ENCODE results near the gene LIN52.

Gene LIN52

DNA sequence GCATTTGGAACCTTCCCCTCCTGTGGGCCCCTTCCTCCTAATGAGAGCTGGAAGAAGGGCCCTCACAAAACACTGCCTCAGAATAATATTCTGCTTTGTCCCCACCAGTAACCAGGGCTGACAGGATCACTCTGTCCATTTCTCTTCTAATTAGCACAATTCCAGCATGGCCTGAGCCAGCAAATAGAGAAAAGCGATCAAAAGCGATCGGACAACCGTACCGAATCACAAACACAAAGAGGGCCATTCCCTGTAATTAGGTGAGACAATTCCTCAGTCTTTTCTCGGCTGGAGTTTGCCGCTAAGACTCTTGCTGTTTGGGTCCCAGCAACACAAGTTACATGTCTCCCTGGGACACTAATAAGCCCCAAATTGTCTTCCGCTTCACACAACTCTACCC lies 118.9 kb downstream of the LIN52 start:
- Histone ChIP-seq H3K27me3 (ENCODE audit: control insufficient read depth in 5 of 5, insufficient read depth in 4 of 5, low read length in 5 of 5) (no peaks in the 10 kb centered on the region), H3K27ac (ENCODE audit: low read depth, low read length) (no peak overlapping the region), H3K4me3 (ENCODE audit: low read depth in 1 of 5, low read length in 5 of 5) (no peak overlapping the region), H3K9ac (ENCODE audit: low read length in 5 of 5) (no peak overlapping the region), H3K36me3 (ENCODE audit: control insufficient read depth in 5 of 5, insufficient read depth in 5 of 5, low read length in 5 of 5) (peaks cover 14 to 20% (median 18%) of the 10 kb centered on the region in 5 donors), H3K4me1 (ENCODE audit: control insufficient read depth in 5 of 5, insufficient read depth in 5 of 5, low read length in 5 of 5) (peaks cover 0 to 11% (median 6%) of the 10 kb centered on the region in 5 donors), H3K9me3 (ENCODE audit: control insufficient read depth in 5 of 5, low read length in 5 of 5) (no peaks in the 10 kb centered on the region)

DNA sequence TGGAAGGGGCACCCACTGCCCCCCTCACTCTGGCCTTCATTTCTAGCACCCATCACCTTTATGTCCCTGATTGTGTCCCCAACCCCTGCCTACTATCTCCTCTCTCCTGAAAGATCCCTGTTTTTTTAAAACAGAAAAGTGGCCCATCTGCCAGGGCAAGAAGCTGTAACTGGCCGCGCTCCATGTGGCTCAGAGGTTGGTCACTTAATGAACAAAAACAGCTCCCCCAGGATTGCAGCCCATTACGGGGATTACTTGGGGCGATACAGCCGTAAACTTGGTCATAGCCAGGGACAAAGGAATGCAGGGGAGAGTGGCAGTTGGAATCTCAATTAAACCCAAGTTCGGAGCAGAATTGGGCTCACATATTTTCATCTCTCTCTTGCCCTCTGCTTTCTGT lies 119.7 kb downstream of the LIN52 start:
- H3K9me3 ChIP-seq (ENCODE audit: control insufficient read depth in 5 of 5, low read length in 5 of 5) = no peaks in the 10 kb centered on the region
- peaks cover 8 to 12% (median 10%) of the 10 kb centered on the region in 5 donors for H3K36me3 ChIP-seq (ENCODE audit: control insufficient read depth in 5 of 5, insufficient read depth in 5 of 5, low read length in 5 of 5)
- peaks cover 0 to 11% (median 6%) of the 10 kb centered on the region in 5 donors for H3K4me1 ChIP-seq (ENCODE audit: control insufficient read depth in 5 of 5, insufficient read depth in 5 of 5, low read length in 5 of 5)
- peak overlapping the region in 1 of 5 donors; percentile 35 for H3K9ac ChIP-seq (ENCODE audit: low read length in 5 of 5)
- peak overlapping the region in 1 of 5 donors; percentile 37 for H3K4me3 ChIP-seq (ENCODE audit: low read depth in 1 of 5, low read length in 5 of 5)
- H3K27ac ChIP-seq (ENCODE audit: low read depth, low read length) = no peak overlapping the region
- H3K27me3 ChIP-seq (ENCODE audit: control insufficient read depth in 5 of 5, insufficient read depth in 4 of 5, low read length in 5 of 5) = no peaks in the 10 kb centered on the region

DNA sequence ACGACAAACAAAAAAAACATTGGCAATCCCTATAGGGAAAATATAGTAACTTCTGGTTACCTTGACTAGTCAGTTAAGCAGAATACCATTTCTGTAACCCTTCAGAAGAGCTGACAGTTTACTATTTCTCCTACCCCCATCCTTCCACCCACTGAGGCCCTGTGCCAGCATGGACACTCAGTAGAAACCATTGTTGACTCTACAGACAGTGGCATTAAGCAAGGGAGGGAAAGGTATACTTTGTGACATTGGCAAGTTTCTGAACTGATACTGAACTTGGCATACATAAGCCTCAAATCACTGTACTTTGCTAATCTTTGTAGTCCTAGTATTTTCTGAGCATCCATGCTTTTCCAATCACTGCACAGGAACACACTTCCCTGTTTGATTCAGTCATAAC lies 121.1 kb downstream of the LIN52 start:
- Histone ChIP-seq H3K9me3 (ENCODE audit: control insufficient read depth in 5 of 5, low read length in 5 of 5) (no peaks in the 10 kb centered on the region), H3K27ac (ENCODE audit: low read depth, low read length) (no peak overlapping the region), H3K4me3 (ENCODE audit: low read depth in 1 of 5, low read length in 5 of 5) (no peak overlapping the region), H3K9ac (ENCODE audit: low read length in 5 of 5) (no peak overlapping the region), H3K4me1 (ENCODE audit: control insufficient read depth in 5 of 5, insufficient read depth in 5 of 5, low read length in 5 of 5) (peaks cover 0 to 11% (median 6%) of the 10 kb centered on the region in 5 donors), H3K36me3 (ENCODE audit: control insufficient read depth in 5 of 5, insufficient read depth in 5 of 5, low read length in 5 of 5) (peaks cover 4 to 11% (median 6%) of the 10 kb centered on the region in 5 donors), H3K27me3 (ENCODE audit: control insufficient read depth in 5 of 5, insufficient read depth in 4 of 5, low read length in 5 of 5) (no peaks in the 10 kb centered on the region)

DNA sequence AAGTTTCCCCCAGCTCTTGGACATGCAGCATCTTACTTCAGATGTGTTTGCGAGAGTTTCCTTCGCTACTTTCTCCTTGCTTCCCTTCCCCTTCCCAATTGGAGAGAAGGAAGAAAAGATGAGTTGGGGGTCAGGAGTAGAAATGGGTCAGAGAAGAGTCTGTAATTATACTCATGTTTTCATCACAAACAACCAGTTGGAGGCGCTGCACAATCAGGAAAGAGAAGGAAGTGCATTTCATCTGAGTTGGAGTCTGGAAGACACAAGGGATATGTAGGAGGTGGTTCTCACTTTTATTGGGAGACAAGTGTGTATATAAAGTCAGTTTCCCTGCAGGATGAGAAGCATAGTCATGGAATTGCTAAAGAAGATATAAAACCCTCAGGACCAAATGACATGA lies 123.2 kb downstream of the LIN52 start:
- Histone ChIP-seq H3K36me3 (ENCODE audit: control insufficient read depth in 5 of 5, insufficient read depth in 5 of 5, low read length in 5 of 5) (peaks cover 0 to 8% (median 4%) of the 10 kb centered on the region in 5 donors), H3K27ac (ENCODE audit: low read depth, low read length) (no peak overlapping the region), H3K4me3 (ENCODE audit: low read depth in 1 of 5, low read length in 5 of 5) (no peak overlapping the region), H3K27me3 (ENCODE audit: control insufficient read depth in 5 of 5, insufficient read depth in 4 of 5, low read length in 5 of 5) (no peaks in the 10 kb centered on the region), H3K9me3 (ENCODE audit: control insufficient read depth in 5 of 5, low read length in 5 of 5) (no peaks in the 10 kb centered on the region), H3K9ac (ENCODE audit: low read length in 5 of 5) (no peak overlapping the region), H3K4me1 (ENCODE audit: control insufficient read depth in 5 of 5, insufficient read depth in 5 of 5, low read length in 5 of 5) (peaks cover 0 to 11% (median 6%) of the 10 kb centered on the region in 5 donors)

DNA sequence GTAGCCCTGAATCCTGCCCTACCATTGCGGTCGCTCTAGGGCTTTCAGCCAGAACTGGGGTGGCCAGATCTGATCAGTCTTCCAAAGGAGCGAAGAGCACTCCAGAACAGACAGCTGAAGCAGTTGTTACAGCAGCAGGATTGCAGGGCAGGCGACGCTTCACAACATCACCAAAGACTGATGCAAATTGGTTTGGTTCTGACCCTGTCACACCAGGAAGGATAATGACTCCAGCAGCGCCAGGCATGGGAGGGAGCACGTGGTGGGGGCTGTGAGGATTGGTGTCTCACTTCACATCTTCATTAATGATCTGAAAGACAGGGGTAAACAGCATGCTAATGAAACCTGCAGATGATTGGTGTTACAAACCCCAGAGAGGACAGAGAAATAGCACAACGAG lies 123.9 kb downstream of the LIN52 start:
- H3K27ac ChIP-seq (ENCODE audit: low read depth, low read length) = no peak overlapping the region
- no peak overlapping the region for H3K4me3 ChIP-seq (ENCODE audit: low read depth in 1 of 5, low read length in 5 of 5)
- H3K4me1 ChIP-seq (ENCODE audit: control insufficient read depth in 5 of 5, insufficient read depth in 5 of 5, low read length in 5 of 5) = peaks cover 0 to 11% (median 6%) of the 10 kb centered on the region in 5 donors
- H3K9ac ChIP-seq (ENCODE audit: low read length in 5 of 5) = no peak overlapping the region
- H3K9me3 ChIP-seq (ENCODE audit: control insufficient read depth in 5 of 5, low read length in 5 of 5) = no peaks in the 10 kb centered on the region
- H3K27me3 ChIP-seq (ENCODE audit: control insufficient read depth in 5 of 5, insufficient read depth in 4 of 5, low read length in 5 of 5) = no peaks in the 10 kb centered on the region
- H3K36me3 ChIP-seq (ENCODE audit: control insufficient read depth in 5 of 5, insufficient read depth in 5 of 5, low read length in 5 of 5) = peaks cover 0 to under 1% (median 0%) of the 10 kb centered on the region in 5 donors

DNA sequence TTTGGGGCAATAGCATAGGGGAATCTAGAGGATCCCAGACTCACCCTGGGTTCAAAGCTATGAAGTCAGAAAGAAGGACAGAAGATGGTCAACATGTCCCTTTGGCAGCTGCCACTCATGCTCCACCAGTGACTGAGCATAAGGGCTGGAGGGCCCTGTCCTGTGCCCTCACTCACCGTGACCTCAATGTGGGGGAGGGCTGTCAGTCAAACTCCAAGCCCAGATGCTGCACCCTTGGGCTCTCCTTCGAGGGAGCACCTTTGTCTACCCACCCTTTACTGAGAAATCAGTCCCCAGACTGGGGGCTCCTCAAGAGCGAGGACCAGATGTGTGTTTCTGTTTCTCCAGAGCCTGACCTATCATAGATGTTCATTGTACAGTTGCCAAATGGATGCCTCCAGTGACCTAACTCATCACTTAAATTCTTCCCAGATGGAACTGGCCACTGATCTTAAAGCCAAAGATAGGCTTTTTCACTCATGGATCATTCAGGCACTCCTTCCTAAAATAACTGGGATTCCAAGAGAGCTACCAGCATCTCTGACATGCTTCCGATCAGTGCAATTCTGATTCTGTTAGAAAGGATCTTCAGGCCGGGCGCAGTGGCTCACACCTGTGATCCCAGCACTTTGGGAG lies 127.3 kb downstream of the LIN52 start:
- no peak overlapping the region for H3K4me3 ChIP-seq (ENCODE audit: low read depth in 1 of 5, low read length in 5 of 5)
- H3K27me3 ChIP-seq (ENCODE audit: control insufficient read depth in 5 of 5, insufficient read depth in 4 of 5, low read length in 5 of 5) = peaks cover 0 to 5% (median 4%) of the 10 kb centered on the region in 5 donors
- H3K4me1 ChIP-seq (ENCODE audit: control insufficient read depth in 5 of 5, insufficient read depth in 5 of 5, low read length in 5 of 5) = no peaks in the 10 kb centered on the region
- H3K9me3 ChIP-seq (ENCODE audit: control insufficient read depth in 5 of 5, low read length in 5 of 5) = no peaks in the 10 kb centered on the region
- H3K27ac ChIP-seq (ENCODE audit: low read depth, low read length) = no peak overlapping the region
- no peak overlapping the region for H3K9ac ChIP-seq (ENCODE audit: low read length in 5 of 5)
- no peaks in the 10 kb centered on the region for H3K36me3 ChIP-seq (ENCODE audit: control insufficient read depth in 5 of 5, insufficient read depth in 5 of 5, low read length in 5 of 5)

DNA sequence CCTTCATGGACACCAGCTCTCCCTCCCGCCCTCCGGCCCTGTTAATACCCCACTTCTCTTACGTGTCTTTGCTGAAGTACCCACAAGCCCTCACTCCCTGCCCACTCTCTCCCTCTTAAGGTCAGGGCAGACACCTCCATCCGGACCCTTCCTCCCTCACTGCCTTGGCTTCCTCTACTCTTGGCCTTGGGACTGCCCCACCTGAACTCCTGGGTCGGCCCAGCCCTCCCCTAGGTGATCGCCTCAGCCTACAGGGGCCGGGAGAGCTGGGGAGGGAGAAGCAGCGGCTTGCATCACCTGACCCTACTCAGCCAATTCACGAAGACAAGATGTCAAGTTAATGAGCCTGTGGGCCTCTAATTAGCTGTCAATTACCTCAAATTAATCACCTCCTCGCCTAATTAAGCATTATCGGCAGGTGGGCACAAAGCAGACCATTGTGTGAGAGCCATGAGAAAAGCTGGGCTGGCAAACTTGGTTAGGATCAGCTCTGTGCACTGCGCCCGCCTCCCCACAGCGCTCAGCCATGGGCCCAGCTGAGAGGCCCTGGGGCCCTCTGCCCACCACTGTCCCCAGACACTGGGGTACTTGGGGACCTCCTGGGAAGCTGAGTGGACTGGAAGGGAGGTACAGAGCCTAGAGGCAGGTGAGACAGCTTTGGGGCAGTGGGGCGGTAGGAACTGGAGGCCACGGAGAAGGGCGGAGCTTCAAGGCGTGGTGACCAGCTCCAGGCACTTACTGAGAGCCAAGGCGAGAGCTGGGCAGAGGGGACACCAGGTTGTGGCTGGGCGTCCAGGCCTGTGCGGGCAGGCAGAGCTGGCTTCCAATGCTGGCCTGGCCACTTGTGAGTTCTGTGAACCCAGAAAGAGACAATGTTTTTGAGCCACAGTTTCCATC lies 129.4 kb downstream of the LIN52 start:
- no peak overlapping the region for H3K9ac ChIP-seq (ENCODE audit: low read length in 5 of 5)
- no peaks in the 10 kb centered on the region for H3K9me3 ChIP-seq (ENCODE audit: control insufficient read depth in 5 of 5, low read length in 5 of 5)
- H3K4me3 ChIP-seq (ENCODE audit: low read depth in 1 of 5, low read length in 5 of 5) = no peak overlapping the region
- H3K27me3 ChIP-seq (ENCODE audit: control insufficient read depth in 5 of 5, insufficient read depth in 4 of 5, low read length in 5 of 5) = peaks cover 5 to 20% (median 14%) of the 10 kb centered on the region in 5 donors
- H3K27ac ChIP-seq (ENCODE audit: low read depth, low read length) = no peak overlapping the region
- no peaks in the 10 kb centered on the region for H3K36me3 ChIP-seq (ENCODE audit: control insufficient read depth in 5 of 5, insufficient read depth in 5 of 5, low read length in 5 of 5)
- peaks cover 0 to 8% (median 5%) of the 10 kb centered on the region in 5 donors for H3K4me1 ChIP-seq (ENCODE audit: control insufficient read depth in 5 of 5, insufficient read depth in 5 of 5, low read length in 5 of 5)

DNA sequence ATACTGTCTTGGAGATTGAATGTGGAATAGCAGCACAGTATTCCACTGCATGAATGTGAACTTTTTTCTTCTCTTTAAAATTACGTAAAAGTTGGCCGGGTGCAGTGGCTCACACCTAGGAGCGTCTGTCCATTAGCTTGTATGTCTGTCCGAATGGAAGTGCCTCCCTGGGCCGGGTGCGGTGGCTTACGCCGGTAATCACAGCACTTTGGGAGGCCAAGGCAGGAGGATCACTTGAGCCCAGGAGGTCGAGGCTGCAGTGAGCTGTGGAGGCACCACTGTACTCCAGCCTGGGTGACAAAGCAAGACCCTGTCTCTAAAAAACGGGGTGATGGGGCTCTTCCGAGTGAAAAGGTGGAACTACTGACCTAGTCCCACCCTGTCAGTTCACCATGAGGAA lies 131.9 kb downstream of the LIN52 start:
- H3K27me3 ChIP-seq (ENCODE audit: control insufficient read depth in 5 of 5, insufficient read depth in 4 of 5, low read length in 5 of 5) = peaks cover 17 to 28% (median 20%) of the 10 kb centered on the region in 5 donors

DNA sequence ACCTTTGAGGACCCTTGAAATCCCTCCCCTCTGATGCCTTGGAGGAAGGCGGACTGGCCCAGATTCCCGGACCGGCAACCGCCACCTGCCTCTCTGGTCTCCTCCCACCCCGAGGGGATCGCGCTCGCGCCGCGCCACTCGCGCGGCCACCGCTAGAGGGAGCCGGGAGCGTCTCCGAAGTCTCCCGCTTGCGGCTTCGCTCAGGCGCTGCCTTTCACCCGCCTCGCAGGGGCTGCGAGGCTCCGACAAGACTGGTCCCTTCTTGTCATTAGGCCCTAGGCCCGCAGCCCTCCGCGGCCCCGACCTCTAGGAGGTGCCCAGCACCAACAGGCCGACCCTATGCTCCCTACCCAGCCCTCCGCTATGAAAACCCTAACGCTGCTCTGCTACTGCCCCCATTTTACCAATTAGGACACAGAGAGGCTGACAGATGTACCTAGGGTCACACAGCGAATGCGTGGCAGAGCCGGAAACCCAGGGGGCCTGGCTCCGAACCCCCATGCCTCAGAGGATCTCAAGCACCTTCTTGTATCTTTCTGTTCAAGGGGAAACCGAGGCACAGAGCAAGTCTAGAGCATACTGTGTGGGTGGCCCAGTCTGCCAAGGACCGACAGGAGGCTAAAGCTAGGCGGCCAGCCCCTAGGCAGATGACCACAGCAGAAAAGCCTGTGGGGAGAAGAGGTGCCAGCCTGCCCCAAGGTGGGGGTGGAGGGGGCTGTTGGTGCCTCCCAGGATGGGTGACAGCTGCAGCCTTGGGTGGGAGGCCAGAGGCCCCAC lies 133.1 kb downstream of the LIN52 start:
- H3K4me1 ChIP-seq (ENCODE audit: control insufficient read depth in 5 of 5, insufficient read depth in 5 of 5, low read length in 5 of 5) = peaks cover 0 to 8% (median 5%) of the 10 kb centered on the region in 5 donors
- H3K36me3 ChIP-seq (ENCODE audit: control insufficient read depth in 5 of 5, insufficient read depth in 5 of 5, low read length in 5 of 5) = no peaks in the 10 kb centered on the region
- peaks cover 17 to 28% (median 20%) of the 10 kb centered on the region in 5 donors for H3K27me3 ChIP-seq (ENCODE audit: control insufficient read depth in 5 of 5, insufficient read depth in 4 of 5, low read length in 5 of 5)
- peak overlapping the region in 4 of 5 donors; percentile 22 to 60 (median 28) for H3K4me3 ChIP-seq (ENCODE audit: low read depth in 1 of 5, low read length in 5 of 5)
- no peak overlapping the region for H3K27ac ChIP-seq (ENCODE audit: low read depth, low read length)
- H3K9ac ChIP-seq (ENCODE audit: low read length in 5 of 5) = no peak overlapping the region
- no peaks in the 10 kb centered on the region for H3K9me3 ChIP-seq (ENCODE audit: control insufficient read depth in 5 of 5, low read length in 5 of 5)

More for the DNA sequence above, 131.9 kb downstream of the LIN52 start:
- no peak overlapping the region for H3K9ac ChIP-seq (ENCODE audit: low read length in 5 of 5)
- H3K27ac ChIP-seq (ENCODE audit: low read depth, low read length) = no peak overlapping the region
- no peak overlapping the region for H3K4me3 ChIP-seq (ENCODE audit: low read depth in 1 of 5, low read length in 5 of 5)
- no peaks in the 10 kb centered on the region for H3K36me3 ChIP-seq (ENCODE audit: control insufficient read depth in 5 of 5, insufficient read depth in 5 of 5, low read length in 5 of 5)
- no peaks in the 10 kb centered on the region for H3K9me3 ChIP-seq (ENCODE audit: control insufficient read depth in 5 of 5, low read length in 5 of 5)
- H3K4me1 ChIP-seq (ENCODE audit: control insufficient read depth in 5 of 5, insufficient read depth in 5 of 5, low read length in 5 of 5) = peaks cover 0 to 8% (median 5%) of the 10 kb centered on the region in 5 donors

All from subcutaneous abdominal adipose tissue (tissue), 5 donors.